Activated T-helper 2 cell treated with anti-CD3 and anti-CD28 coated beads, Interferon-gamma antibody, Interleukin-2, Interleukin-4, amounts not matched to agents 10 μg/mL and 5 μg/mL and 100 μg/mL, durations not matched to agents 14 hours and 24 hours and 36 hours (primary cell): Measurements from ENCODE around the gene RASSF6. TPM values are rescaled to one million over a fixed set of nuclear protein-coding genes. Genes with fewer than 3 reads are reported as not detected.
"Not testable (repeated sequence)": the region's sequence is repeated elsewhere in the genome, so short reads cannot be mapped to it uniquely, and the experiment has no call there.

Source experiments
- DNase-seq: peaks from one replicate; pipeline ENCODE4 v3.0.0; 2021; ENCODE audit warnings: low spot score
- H3K27ac Mint-ChIP-seq: one replicate; pipeline ENCODE4 v1.8.0; 2021; ENCODE audit warnings: mixed read lengths
- H3K27me3 Mint-ChIP-seq: one replicate; pipeline ENCODE4 v1.8.0; 2021; ENCODE audit warnings: low read depth, mixed read lengths
- H3K36me3 Mint-ChIP-seq: one replicate; pipeline ENCODE4 v1.8.0; 2021; ENCODE audit warnings: low read depth, mixed read lengths
- H3K4me1 Mint-ChIP-seq: one replicate; pipeline ENCODE4 v1.8.0; 2021; ENCODE audit warnings: low read depth, mixed read lengths
- H3K4me3 Mint-ChIP-seq: one replicate; pipeline ENCODE4 v1.8.0; 2021; ENCODE audit warnings: low read depth, mild to moderate bottlenecking, moderate library complexity, mixed read lengths
- H3K9me3 Mint-ChIP-seq: one replicate; pipeline ENCODE4 v1.8.0; 2021; ENCODE audit warnings: mixed read lengths
- intact Hi-C: fragments of 100-400 bp; cut with micrococcal nuclease; formaldehyde crosslinking; loops from one replicate; pipeline ENCODE4 v1.15.1; 2023
- total RNA-seq: library from RNA; stranded (reverse); gene quantifications from 2 replicates; pipeline ENCODE4 v1.2.3, GENCODE V29; 2022

The RASSF6 gene
- total RNA-seq, 1 donor from 2014 or later: not detected

DNA sequence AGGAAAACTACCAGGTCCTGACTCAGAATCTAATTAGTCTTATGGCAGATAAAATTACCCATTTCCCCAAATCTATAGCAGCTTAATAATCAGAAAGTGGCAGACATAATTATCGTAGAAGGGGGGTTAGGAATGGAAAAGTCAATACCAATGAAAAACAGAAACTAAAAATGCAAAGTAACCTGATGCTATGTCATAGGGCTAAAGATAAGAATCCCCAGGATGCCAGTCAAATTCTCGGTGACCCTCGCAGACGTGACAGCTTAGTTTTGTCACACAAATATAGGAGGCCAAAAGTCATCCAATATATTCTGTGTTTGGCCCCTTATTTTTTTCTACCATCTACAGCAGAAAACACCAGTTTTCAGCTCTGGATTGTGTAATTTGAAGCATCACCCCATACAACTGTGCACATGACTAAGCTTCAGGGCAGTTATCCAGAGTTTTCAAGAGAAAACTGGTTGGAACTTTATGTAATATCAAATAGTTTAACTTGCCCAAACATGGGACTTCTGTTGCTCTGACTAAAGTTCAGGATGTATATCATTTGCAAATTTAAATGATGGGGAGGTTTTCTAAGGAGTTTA is 30.9 kb downstream of the RASSF6 start:
- no peak for DNase-seq
- Mint-ChIP-seq H3K4me1 (no peaks in the 10 kb centered on the region), H3K27ac (no peak overlapping the region), H3K4me3 (no peak overlapping the region), H3K27me3 (no peaks in the 10 kb centered on the region), H3K9me3 (no peaks in the 10 kb centered on the region), H3K36me3 (no peaks in the 10 kb centered on the region)
- intact Hi-C loops: no loop called here

DNA sequence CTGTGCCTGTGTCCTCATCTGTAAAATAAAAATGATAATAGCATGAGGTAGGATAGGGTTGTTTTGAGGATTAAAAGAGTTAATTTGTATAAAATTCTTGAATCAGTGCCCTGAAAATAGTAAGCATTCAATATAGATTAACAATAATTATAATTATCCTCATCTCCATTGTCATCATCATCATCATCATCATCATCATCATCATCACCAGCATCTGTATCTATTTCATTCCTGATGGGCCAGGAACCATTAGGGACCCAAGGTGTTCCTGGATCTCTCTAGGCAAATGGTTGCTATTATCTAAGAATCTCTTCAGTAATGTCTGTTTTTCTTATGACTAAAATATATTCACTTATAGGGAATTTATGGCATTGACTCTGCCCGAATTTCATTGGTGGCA is 31.6 kb downstream of the RASSF6 start:
- no peak overlapping the region for H3K27ac Mint-ChIP-seq
- H3K9me3 Mint-ChIP-seq: no peaks in the 10 kb centered on the region
- no peaks in the 10 kb centered on the region for H3K36me3 Mint-ChIP-seq
- no peak for DNase-seq
- no peaks in the 10 kb centered on the region for H3K4me1 Mint-ChIP-seq
- H3K27me3 Mint-ChIP-seq: no peaks in the 10 kb centered on the region
- H3K4me3 Mint-ChIP-seq: no peak overlapping the region
- intact Hi-C loops: no loop called here

DNA sequence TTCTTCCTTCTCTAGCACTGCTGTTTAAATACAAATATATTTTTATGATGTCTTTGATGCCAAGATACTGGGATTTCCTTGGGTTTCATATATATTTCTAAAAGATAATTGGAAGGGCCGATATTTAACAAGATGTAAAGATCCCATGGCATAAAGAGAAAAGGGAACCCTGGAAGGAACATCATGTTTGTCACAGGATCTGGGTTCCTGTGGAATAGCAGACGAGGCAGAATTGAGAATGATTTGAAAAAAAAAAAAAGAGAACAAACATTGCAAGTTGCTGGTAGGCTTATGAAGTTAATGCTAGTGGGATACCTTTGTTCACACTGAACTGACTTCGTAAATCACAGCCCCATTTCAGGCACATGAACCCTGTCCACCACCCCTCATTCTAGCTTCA is 33.6 kb downstream of the RASSF6 start:
- H3K4me1 Mint-ChIP-seq: no peaks in the 10 kb centered on the region
- H3K4me3 Mint-ChIP-seq: no peak overlapping the region
- no peaks in the 10 kb centered on the region for H3K9me3 Mint-ChIP-seq
- no peak for DNase-seq
- H3K36me3 Mint-ChIP-seq: no peaks in the 10 kb centered on the region
- intact Hi-C loops: no loop called here
- H3K27ac Mint-ChIP-seq: no peak overlapping the region
- no peaks in the 10 kb centered on the region for H3K27me3 Mint-ChIP-seq

DNA sequence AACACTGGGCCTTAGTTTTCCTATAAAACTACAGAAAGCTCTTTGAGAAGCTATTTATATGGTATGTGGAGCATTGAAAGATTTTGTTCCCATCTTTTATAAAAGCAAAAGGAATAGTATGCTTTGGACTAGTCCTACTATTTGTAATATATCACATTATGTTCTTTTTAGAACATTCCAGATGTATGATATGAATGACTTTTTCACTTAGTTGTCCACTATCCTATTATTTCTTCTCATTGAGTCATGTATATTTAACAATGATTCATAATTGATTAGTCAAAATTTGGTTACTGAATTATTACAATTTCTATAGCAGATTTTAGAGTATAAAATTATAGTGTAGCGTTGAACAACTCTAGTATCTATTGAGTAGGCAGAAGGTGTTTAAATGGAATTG is 34.2 kb downstream of the RASSF6 start:
- no peaks in the 10 kb centered on the region for H3K9me3 Mint-ChIP-seq
- H3K4me3 Mint-ChIP-seq: no peak overlapping the region
- H3K27me3 Mint-ChIP-seq: no peaks in the 10 kb centered on the region
- intact Hi-C loops: no loop called here
- H3K4me1 Mint-ChIP-seq: no peaks in the 10 kb centered on the region
- no peak for DNase-seq
- no peaks in the 10 kb centered on the region for H3K36me3 Mint-ChIP-seq
- H3K27ac Mint-ChIP-seq: no peak overlapping the region

DNA sequence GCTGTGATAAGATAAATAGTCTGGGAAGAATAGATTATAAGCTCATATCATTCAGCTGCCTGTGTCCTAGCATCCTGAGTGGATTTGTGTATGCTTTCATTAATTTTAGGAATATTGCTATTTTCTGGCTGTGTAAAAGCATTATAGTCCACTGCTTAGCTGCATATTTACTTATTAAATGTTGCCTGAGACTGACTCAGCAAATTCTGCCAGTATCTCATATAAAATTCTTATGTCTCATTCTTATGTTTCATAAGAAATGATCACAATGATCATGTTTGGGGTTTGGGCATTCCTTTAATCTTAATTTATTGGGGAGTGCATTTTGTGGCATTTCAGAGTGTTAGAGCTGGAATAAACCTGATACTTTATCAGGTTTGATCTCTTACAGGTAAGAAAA is 34.9 kb downstream of the RASSF6 start:
- H3K27ac Mint-ChIP-seq: no peak overlapping the region
- intact Hi-C loops: no loop called here
- DNase-seq: no peak
- no peak overlapping the region for H3K4me3 Mint-ChIP-seq
- H3K36me3 Mint-ChIP-seq: no peaks in the 10 kb centered on the region
- no peaks in the 10 kb centered on the region for H3K9me3 Mint-ChIP-seq
- no peaks in the 10 kb centered on the region for H3K27me3 Mint-ChIP-seq
- H3K4me1 Mint-ChIP-seq: no peaks in the 10 kb centered on the region

DNA sequence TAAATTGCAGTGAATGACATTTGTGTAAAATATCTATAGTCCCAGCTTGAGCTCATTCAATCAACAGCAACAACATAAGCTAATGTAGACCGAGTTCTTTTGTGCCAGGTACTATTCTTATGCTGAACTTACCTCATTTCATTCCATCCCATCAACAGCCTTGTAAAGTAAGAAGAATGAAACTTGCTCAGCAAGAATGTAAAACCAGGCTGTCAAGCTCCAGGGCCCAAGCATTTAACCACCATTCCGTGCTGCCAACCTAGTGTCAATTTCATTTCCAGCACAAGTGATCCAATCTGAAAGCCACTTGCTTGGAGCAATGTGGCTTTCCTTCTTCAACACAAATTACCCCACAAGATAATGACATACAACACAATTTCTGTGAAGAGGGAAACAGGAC is 36.6 kb downstream of the RASSF6 start:
- Mint-ChIP-seq H3K36me3 (no peaks in the 10 kb centered on the region), H3K27ac (no peak overlapping the region), H3K27me3 (no peaks in the 10 kb centered on the region), H3K9me3 (no peaks in the 10 kb centered on the region), H3K4me3 (no peak overlapping the region), H3K4me1 (no peaks in the 10 kb centered on the region)
- DNase-seq: no peak
- intact Hi-C loops: no loop called here

DNA sequence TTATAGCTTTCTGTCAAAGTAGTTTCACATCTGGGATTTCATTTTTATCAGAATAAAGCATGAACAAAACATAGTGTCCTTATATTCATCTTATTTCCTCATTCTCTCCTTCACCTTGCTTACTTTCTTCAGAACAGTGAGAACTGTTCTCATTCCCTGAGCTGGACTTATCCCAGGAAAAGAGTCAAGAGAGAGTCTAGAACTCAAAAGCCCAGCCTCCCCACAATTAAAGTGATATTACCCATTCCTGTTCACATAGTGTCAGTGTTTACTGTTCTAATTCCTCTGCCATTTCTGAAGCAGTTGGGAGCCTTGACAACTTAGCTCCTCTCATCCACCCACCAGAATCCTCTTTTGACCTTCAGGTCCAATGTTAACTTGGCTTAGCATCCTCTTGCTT is 42.9 kb downstream of the RASSF6 start:
- H3K4me3 Mint-ChIP-seq: no peak overlapping the region
- H3K4me1 Mint-ChIP-seq: no peaks in the 10 kb centered on the region
- H3K9me3 Mint-ChIP-seq: no peaks in the 10 kb centered on the region
- intact Hi-C loops: no loop called here
- no peak overlapping the region for H3K27ac Mint-ChIP-seq
- no peaks in the 10 kb centered on the region for H3K36me3 Mint-ChIP-seq
- peaks cover 1% of the 10 kb centered on the region for H3K27me3 Mint-ChIP-seq
- DNase-seq: no peak

DNA sequence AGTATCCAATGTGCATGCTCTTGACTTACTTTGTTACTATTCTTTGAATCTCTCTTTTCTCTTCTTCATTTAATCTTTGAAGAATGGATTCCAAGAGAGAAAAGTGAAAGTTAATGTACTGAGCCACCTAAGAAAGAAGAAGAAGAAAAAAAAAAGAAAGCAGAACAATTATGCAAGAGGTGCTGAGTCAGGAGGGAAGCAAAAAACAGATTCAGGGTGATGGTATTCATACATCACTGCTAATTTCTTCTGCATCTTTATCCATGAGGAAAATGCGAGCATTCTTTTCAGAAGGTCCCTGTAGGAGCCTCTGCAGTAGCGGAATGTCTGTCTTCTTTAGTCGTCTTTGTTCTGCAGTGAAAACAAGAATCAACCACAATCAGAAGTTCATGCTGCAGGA is 43.9 kb downstream of the RASSF6 start:
- H3K36me3 Mint-ChIP-seq: no peaks in the 10 kb centered on the region
- H3K27me3 Mint-ChIP-seq: peaks cover 1% of the 10 kb centered on the region
- DNase-seq: no peak
- no peaks in the 10 kb centered on the region for H3K9me3 Mint-ChIP-seq
- intact Hi-C loops: no loop called here
- no peaks in the 10 kb centered on the region for H3K4me1 Mint-ChIP-seq
- no peak overlapping the region for H3K4me3 Mint-ChIP-seq
- H3K27ac Mint-ChIP-seq: no peak overlapping the region

DNA sequence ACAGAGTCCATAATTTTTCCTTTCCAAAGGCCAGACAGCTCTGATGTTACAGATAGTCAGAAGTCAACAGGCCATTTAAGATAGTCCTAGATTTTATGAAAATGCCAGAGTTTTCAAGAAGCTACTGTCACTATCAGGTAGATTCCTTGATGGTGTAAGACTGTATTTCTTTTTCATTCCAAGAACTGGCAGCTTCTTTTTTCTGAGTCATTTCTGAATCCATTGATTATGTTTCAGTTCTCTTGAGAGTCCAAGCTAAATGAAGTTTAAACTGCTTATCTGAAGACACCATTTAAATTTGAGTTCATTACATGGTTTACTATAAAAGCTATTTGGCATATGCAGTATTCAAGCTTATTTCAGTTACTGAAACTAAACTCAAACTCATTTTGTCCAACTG is 44.6 kb downstream of the RASSF6 start:
- peaks cover 1% of the 10 kb centered on the region for H3K27me3 Mint-ChIP-seq

DNA sequence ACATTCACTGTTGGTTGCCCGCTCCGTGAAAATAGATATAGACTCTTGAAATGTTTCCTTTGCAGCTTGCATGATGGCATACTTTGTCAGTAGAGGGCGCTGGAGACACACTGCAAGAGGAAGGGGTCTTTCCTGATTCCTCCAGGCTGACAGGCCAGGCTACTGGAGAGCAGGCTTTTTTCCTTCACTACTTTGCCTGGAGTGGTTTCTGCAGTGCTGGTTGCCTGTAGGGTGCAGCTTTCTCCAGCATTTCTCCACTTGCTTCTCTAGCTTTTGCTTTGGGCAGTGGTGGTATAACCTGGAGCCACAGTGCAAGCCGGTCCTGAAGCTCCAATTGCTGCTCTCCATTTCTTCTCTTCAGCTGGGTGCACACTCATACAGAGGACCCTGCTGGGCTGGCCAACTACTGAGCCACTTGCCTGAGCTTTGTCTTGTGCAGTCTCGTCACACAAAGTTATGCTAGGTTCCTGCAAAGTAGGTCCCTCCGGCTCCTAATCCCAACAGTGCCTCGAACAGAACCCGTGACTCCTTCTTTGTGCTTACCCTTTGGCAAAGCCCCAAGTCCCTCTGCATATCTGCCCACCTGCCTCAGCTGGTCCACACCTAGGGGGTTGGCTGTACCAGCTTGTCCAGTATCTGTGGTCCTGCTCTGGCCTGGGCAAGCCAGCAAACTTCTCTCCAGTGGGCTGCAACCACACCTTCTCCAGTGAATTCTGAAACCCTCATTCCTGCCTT is 46.3 kb downstream of the RASSF6 start:
- H3K27me3 Mint-ChIP-seq: peaks cover 4% of the 10 kb centered on the region
- intact Hi-C loops: no loop called here
- DNase-seq: peak; percentile 9
- no peaks in the 10 kb centered on the region for H3K9me3 Mint-ChIP-seq
- no peaks in the 10 kb centered on the region for H3K36me3 Mint-ChIP-seq
- no peak overlapping the region for H3K27ac Mint-ChIP-seq
- H3K4me1 Mint-ChIP-seq: no peaks in the 10 kb centered on the region
- no peak overlapping the region for H3K4me3 Mint-ChIP-seq

More for the DNA sequence above, 44.6 kb downstream of the RASSF6 start:
- Mint-ChIP-seq H3K36me3 (no peaks in the 10 kb centered on the region), H3K4me1 (no peaks in the 10 kb centered on the region), H3K27ac (no peak overlapping the region), H3K4me3 (no peak overlapping the region), H3K9me3 (no peaks in the 10 kb centered on the region)
- DNase-seq: no peak
- intact Hi-C loops: no loop called here

DNA sequence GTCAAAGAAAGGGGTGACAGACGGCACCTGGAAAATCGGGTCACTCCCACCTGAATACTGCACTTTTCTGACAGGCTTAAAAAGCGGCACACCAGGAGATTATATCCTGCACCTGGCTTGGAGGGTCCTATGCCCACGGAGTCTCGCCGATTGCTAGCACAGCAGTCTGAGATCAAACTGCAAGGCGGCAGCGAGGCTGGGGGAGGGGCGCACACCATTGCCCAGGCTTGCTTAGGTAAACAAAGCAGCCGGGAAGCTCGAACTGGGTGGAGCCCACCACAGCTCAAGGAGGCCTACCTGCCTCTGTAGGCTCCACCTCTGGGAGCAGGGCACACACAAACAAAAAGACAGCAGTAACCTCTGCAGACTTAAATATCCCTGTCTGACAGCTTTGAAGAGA is 69.4 kb downstream of the RASSF6 start:
- H3K27me3 Mint-ChIP-seq, H3K4me3 Mint-ChIP-seq, DNase-seq, H3K9me3 Mint-ChIP-seq, H3K4me1 Mint-ChIP-seq, H3K27ac Mint-ChIP-seq, intact Hi-C loops, H3K36me3 Mint-ChIP-seq: not testable (repeated sequence)

DNA sequence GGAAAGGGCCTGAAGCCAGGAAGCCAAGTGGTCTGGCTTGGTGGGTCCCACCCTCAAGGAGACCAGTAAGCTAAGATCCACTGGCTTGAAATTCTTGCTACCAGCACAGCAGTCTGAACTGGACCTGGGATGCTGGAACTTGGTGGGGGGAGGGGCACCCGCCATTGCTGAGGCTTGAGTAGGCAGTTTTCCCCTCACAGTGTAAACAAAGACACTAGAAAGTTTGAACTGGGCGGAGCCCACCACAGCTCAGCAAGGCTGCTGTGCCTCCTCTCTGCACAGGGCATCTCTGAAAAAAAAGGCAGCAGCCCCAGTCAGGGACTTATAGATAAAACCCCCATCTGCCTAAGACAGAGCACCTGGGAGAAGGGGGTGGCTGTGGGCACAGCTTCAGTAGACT is 75.6 kb downstream of the RASSF6 start:
- Mint-ChIP-seq H3K27me3 (no peaks in the 10 kb centered on the region), H3K9me3 (no peaks in the 10 kb centered on the region), H3K4me3 (no peak overlapping the region), H3K4me1 (no peaks in the 10 kb centered on the region), H3K27ac (no peak overlapping the region), H3K36me3 (no peaks in the 10 kb centered on the region)
- intact Hi-C loops: no loop called here
- no peak for DNase-seq

DNA sequence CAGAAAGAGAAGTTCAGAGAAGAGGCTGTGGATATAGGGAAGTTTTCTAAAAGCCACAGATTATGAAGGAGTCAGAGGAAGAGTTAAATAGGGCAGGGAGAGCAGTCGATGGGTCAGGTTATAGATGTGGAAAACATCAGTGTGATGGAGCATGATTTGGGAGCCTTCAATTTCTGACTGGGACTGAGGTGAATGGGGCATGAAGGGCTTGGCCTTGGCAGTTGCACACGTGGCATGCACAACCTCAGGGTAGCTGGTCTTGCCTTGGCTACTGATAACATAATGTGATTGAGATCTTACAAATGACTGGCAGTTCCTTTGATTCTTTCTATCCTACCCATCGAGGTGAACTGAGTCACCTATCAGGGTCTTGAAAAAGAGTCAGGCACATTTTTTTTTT is 79.0 kb downstream of the RASSF6 start:
- H3K27me3 Mint-ChIP-seq: no peaks in the 10 kb centered on the region
- intact Hi-C loops: no loop called here
- H3K4me1 Mint-ChIP-seq: peaks cover 1% of the 10 kb centered on the region
- no peak overlapping the region for H3K4me3 Mint-ChIP-seq
- no peaks in the 10 kb centered on the region for H3K36me3 Mint-ChIP-seq
- H3K9me3 Mint-ChIP-seq: no peaks in the 10 kb centered on the region
- no peak for DNase-seq
- no peak overlapping the region for H3K27ac Mint-ChIP-seq

DNA sequence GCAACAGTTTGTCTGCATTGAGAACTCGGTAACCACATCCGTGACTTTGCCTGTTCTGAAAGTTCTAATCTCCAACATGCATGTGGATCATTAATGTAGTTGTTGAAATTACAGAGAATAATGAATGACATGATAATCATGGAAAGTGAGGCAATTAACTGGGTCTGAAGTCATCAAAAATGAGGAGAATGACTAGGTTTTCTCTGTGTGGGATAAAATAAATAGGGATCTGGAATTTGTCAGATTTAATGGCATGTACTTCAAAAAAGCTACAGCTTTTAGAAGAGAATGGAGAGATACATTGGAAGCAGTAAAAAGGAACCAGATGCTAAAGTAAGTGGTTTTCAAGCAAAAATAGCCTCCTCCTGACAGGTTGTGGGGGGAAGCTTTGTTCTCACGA is 79.4 kb downstream of the RASSF6 start:
- intact Hi-C loops: no loop called here
- DNase-seq: no peak
- H3K36me3 Mint-ChIP-seq: no peaks in the 10 kb centered on the region
- no peak overlapping the region for H3K4me3 Mint-ChIP-seq
- H3K4me1 Mint-ChIP-seq: peaks cover 5% of the 10 kb centered on the region
- no peak overlapping the region for H3K27ac Mint-ChIP-seq
- H3K9me3 Mint-ChIP-seq: no peaks in the 10 kb centered on the region
- H3K27me3 Mint-ChIP-seq: no peaks in the 10 kb centered on the region
